Hematopoietic multipotent progenitor cell treated with erythropoietin and hydrocortisone succinate and interleukin-3 and kit ligand, for 6 days (in vitro differentiated cells): ENCODE results near the gene FRAS1.
"Not testable (repeated sequence)": the region's sequence is repeated elsewhere in the genome, so short reads cannot be mapped to it uniquely, and the experiment has no call there.

ENCODE experiments used
- DNase-seq: peaks from one replicate; pipeline ENCODE4 v3.0.0-alpha.2; 2015

The FRAS1 gene

DNA sequence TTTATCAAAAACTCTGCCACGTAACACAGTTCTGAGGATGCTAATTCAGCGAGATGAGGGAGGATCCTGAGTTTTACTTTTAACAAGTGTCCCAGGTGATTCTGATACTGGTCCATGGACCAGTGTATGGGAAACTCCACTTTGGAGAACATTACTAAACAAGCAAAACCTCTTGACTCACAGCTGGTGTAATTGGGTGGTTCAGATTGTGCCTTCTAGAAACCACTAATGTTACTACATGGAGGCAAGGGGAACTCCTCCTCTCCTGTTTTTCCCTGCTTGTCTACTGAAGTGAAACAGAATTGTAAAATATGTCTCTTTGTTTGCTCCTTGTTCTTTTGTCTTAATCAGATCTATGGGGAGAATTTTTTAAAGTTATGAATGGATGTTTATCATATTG, 62.6 kb downstream of the FRAS1 start:
- DNase-seq = no peak

- no peak for DNase-seq
These were observed 63.2 kb downstream of the FRAS1 start for GRCh38 chr4:78120144-78120880.

- no peak for DNase-seq
These were observed 64.3 kb downstream of the FRAS1 start for GRCh38 chr4:78121338-78121904.

DNA sequence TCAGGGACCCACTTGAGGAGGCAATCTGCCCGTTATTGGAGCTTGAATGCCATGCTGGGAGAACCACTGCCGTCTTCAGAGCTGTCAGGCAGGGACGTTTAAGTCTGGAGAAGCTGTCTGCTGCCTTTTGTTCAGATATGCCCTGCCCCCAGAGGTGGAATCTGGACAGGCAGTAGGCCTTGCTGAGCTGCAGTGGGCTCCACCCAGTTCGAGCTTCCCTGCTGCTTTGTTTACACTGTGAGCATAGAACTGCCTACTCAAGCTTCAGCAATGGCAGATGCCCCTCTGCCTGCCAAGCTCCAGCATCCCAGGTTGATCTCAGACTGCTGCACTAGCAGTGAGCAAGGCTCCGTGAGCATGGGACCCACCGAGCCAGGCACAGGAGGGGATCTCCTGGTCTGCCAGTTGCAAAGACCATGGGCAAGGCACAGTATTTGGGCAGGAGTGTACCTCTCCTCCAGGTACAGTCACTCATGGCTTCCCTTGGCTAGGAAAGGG, 68.8 kb downstream of the FRAS1 start:
- DNase-seq = not testable (repeated sequence)

- DNase-seq = no peak
These were observed 72.4 kb downstream of the FRAS1 start for GRCh38 chr4:78129383-78130108.

DNA sequence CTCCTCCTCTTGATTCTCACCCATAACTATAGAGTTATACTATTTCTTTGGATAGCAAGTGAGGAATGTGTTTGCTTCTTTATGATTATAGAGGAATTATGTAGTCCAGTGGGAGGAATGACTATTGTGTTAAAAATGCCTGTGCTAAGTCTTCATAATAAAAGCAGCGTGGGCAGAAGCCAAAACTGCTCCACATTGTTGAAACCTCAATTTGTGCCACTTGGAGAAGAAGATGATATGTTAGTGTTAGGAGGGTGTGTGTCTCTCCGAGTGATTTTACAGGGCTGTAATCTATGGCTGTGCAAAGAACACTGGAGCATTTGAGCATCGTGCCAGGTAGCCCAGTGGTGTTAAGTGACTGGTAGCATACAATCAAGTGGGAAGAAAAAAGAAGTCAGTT, 74.3 kb downstream of the FRAS1 start:
- no peak for DNase-seq

DNA sequence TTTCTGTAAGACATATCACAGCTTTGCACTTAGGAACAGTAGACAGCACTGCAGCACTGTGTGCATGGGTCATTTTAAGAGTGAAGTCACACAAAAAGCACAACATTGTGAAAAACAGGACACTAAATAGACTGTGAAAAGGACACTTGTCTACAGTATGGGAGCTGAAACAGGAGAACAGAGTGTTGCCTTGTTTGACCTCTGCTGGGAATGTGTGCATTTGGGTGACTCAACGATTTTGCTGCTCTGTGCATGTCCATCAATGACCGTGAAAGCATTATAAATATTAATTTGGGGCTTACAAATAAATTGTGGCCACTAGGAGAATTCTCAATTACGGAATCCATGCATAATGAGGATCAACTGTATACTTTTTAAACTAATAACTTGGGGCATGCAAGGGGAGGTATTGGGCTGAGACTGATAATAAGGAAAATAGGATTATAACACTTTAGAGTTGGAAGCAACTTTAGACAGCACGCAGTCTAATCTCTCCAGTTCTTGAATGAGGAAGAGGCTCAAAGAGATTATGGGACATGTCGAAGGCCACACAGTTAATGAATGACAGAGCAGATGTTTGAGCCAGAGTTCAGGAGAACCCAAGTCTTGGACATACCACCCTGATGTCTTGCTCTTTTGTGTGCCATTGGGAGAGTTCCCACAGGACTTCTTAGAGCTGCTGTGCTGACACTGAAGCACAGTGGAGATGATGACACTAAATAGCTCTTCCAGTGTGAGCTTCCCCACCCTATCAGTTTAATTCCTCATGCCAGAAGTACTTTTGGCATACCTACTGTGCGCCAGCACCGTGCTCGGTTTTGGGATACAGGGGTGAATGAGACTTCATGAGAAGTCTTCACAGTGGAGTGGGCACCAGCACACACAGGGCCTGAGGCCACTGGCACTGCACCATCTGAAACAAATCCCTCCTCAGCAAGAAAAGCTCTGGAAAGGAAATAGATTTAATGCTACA, 79.3 kb downstream of the FRAS1 start:
- no peak for DNase-seq

- no peak for DNase-seq
These were observed 80.4 kb downstream of the FRAS1 start for GRCh38 chr4:78137532-78137931.

GRCh38 chr4:78138252-78138651, 81.1 kb downstream of the FRAS1 start:
- DNase-seq = no peak

GRCh38 chr4:78143634-78144033, 86.5 kb downstream of the FRAS1 start:
- DNase-seq = no peak

DNA sequence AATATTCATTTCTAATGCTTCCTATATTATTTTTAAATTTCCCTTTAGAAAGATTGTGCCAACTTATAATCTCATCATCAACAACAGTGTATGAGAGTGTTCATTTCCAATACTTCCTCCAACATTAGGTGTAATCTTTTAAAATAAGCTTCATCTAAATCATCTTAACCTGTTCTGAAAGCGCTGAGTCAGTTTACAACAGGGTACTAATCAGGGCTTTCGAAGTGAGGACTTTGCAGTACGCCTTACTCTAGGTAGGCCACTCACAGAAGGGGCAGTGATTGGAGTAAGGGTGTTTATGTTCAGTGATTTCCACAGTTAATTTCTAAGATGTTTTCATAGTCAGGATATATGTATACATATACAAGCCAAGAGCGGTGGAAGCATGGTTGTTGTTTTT, 87.9 kb downstream of the FRAS1 start:
- DNase-seq = no peak

GRCh38 chr4:78145622-78146021, 88.5 kb downstream of the FRAS1 start:
- no peak for DNase-seq

DNA sequence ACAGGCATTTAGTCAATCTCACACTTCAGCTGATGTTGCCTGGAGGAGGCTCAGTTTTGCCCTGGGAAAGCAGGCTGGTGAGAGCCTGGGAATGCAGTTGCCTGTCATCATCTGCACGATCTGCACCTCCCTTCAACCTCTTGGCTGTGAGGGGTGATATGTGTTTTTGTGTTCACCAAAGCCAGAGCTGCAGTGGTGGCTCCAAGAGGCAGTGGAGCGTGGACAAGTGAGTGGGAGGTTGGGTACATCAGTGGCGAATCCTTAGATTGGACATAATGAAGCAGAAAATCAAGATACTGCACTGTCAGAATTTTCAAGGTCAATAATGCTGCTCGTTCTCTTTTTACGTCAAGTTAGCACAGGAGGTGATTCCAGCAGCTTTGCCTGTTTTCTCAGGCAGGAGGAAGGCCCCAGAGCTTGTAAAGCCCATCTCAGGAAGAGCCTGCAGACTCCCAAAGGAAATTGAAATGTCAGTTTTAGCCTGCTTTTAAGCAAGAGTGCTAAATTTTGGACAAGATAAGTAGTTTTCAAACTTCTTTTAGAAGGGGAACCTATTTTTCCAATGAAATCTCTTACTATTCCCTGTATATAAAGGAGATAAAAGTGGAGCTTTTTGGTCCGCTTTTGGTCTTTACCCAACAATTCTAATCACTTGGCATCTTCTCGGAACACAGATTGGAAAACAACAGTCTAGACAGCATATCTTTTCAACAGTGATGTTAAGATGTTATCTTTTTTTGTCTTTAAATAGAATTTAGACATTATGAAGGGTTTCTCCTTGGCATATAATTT, 92.8 kb downstream of the FRAS1 start:
- no peak for DNase-seq

DNA sequence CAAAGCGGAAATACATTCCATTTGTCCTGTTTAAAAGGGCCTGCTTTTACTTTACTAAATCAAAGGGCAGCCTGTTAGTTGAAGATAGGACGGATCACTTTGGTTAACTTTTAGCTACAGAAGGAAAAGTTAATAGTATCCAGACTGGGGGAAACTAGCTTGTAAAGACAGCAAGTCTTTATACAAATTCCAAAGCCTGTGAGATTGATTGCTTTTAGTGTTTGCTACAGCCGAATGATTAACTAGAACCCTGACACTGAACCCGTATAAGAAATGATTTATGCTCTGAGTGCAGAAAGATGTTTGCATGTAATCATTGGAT, 93.4 kb downstream of the FRAS1 start:
- DNase-seq = no peak

DNA sequence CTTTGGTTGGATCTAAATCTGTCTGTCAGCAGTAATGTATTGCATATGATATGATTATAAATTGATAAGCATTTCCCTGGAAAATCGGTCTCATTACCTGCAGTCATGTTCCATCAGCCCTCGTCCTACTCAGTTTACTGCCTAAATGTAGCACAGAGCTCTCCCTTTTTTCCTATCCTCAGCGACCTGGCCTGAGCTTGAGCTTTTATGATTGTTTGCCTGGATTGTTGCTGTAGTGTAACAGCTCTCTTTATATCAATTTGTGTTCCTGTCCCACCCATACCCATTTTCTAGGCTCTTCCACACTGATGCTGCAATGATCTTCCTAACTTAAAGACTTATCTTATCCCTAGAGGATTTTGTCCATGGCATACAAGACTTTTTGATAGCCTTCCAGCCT, 95.7 kb downstream of the FRAS1 start:
- DNase-seq = no peak

GRCh38 chr4:78154972-78155590, 98.0 kb downstream of the FRAS1 start:
- DNase-seq = no peak

DNA sequence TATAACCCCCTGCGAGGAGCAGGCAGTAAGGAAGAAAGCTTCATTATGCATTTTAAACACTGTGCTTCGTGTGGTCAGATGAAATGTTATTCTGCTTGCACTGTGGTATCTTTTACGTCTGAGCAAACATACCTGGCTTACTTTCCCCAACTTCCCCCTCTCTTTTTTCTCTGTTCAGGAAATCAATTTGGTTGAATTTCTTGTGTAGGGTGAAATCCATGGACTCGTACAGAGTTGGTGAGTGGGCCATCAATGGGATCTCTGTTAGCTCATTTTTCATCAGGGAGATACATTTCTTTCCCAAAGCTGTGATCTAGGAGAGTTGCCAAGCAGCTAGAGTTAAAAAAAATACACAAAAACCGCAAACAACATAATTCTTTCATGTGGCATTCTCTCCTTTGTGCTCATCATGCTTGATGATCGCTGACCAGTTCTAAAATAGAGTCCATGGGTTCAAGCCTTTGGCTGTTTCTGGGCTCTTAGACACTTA, 98.5 kb downstream of the FRAS1 start:
- no peak for DNase-seq

DNA sequence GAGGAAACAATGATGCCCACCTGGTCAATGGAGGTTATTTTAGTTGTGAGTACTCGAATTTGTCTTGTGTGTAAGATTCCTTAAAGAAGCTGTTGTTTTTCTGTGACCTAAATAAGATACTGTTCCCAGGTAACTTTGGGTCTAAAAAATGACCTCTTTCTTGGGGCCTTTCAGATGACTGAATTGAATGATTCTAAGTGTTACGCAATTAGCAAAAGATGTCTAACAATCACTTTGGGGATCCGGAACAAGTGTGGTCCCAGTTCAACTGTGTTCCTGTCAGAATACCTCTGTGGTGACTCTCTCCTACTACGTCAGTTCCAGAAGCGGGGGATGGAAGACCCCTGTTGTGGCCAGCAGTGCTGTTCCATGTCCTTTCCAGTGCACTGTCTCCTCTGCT, 99.4 kb downstream of the FRAS1 start:
- no peak for DNase-seq

DNA sequence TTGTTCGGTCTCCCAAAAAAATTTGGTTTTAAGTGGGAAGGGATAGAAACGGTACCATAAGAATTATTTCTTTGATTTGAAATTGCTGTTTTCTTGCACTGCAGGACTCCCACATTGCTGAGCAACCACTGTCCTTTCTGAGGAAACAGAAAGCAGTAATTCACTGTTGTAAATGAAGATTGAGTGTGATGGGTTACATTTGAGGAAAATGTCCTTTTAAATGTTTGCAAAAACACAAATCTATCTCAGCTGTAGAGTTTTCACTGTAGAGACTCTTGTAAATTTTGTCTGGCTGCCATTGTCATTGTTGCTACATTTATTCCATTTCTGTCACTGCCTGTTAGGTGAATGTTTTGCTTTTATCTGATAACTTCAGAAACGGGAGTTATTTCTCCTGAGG, 105.2 kb downstream of the FRAS1 start:
- DNase-seq = no peak

- no peak for DNase-seq
These were observed 105.7 kb downstream of the FRAS1 start for GRCh38 chr4:78162821-78163220.

DNA sequence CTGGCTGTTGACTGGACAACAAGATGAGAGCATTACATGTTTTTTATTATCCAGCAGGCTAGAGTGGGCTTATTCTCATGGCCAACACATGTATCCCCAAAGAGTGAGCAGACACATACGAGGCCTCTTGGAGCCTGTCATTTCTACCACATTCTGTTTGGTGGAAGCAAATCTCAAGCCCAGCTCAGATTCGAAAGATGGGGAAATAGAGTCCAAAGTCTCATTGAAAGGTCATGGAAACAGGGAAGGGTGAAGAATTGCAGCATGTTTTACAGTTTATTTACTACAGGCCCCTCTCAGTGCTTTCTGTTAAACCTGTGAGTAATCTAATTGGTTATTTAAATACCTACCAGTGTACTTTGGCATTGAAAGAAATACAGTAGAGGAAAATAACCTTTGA, 108.6 kb downstream of the FRAS1 start:
- DNase-seq = no peak

- DNase-seq = peak; percentile 26
These were observed 109.5 kb downstream of the FRAS1 start for GRCh38 chr4:78166622-78167021.
